OCI-LY7 (cell line): Measurements from ENCODE around the gene DLGAP4. TPM values are rescaled to one million over a fixed set of nuclear protein-coding genes. Genes with fewer than 3 reads are reported as not detected.

Experiments
- BruUV-seq: library from RNA; stranded (reverse); fragments of 400-500 nt; replicated peaks from 2 replicates; lab custom pipeline; 2021; lab: Mats Ljungman, UMichigan
- CTCF ChIA-PET: fragments of 300-600 bp; sonication (Branson Sonifier 250); formaldehyde crosslinking; loops from one replicate; lab custom pipeline; 2022; ENCODE audit warnings: antibody characterized with exemption; ENCODE audit not compliant: unreplicated experiment; lab: Charles Lee
- POLR2A ChIA-PET: fragments of 300-600 bp; sonication (Branson Sonifier 250); formaldehyde crosslinking; loops from one replicate; lab custom pipeline; 2022; ENCODE audit warnings: antibody characterized with exemption; lab: Charles Lee
- DNase-seq: peaks from one replicate; pipeline ENCODE4 v3.0.0-alpha.2; 2015; ENCODE audit warnings: low spot score
- H2AFZ ChIP-seq: fragments of 200-600 bp; sonication (generic), shearing (Covaris generic); 2 replicates; pipeline ENCODE4 v1.6.1; 2014; ENCODE audit warnings: mild to moderate bottlenecking, antibody characterized with exemption, low read length, moderate library complexity
- H3K27ac ChIP-seq: fragments of 200-600 bp; sonication (generic); 2 replicates; pipeline ENCODE4 v1.5.1; 2014; ENCODE audit warnings: mixed run types, low read depth, mild to moderate bottlenecking, moderate library complexity, low read length, inconsistent platforms; ENCODE audit not compliant: poor library complexity, severe bottlenecking
- H3K36me3 ChIP-seq: fragments of 200-600 bp; sonication (generic); 2 replicates; pipeline ENCODE4 v1.6.1; 2014; ENCODE audit warnings: mild to moderate bottlenecking, antibody characterized with exemption, low read length, moderate library complexity, mixed read lengths; ENCODE audit not compliant: insufficient read depth
- H3K4me1 ChIP-seq: fragments of 200-600 bp; sonication (generic); 2 replicates; pipeline ENCODE4 v1.5.1; 2014; ENCODE audit warnings: mild to moderate bottlenecking, low read length; ENCODE audit not compliant: insufficient read depth, poor library complexity, severe bottlenecking
- H3K4me2 ChIP-seq: fragments of 200-600 bp; sonication (generic); 2 replicates; pipeline ENCODE4 v1.6.1; 2014; ENCODE audit warnings: mild to moderate bottlenecking, low read length
- H3K4me3 ChIP-seq: fragments of 200-600 bp; sonication (generic); 2 replicates; pipeline ENCODE4 v1.5.1; 2014; ENCODE audit warnings: mild to moderate bottlenecking, low read depth, low read length; ENCODE audit not compliant: poor library complexity, severe bottlenecking
- H3K79me2 ChIP-seq: fragments of 200-600 bp; sonication (generic); 2 replicates; pipeline ENCODE4 v1.6.1; 2016; ENCODE audit warnings: low read depth, mild to moderate bottlenecking, low read length, moderate library complexity, mixed read lengths; ENCODE audit not compliant: insufficient read depth
- H3K9me2 ChIP-seq: fragments of 200-600 bp; sonication (generic); 2 replicates; pipeline ENCODE4 v1.6.1; 2016; ENCODE audit warnings: mild to moderate bottlenecking, low read length, mixed read lengths; ENCODE audit not compliant: insufficient read depth
- H3K9me3 ChIP-seq: fragments of 200-600 bp; sonication (generic); 2 replicates; pipeline ENCODE4 v1.6.1; 2014; ENCODE audit warnings: mild to moderate bottlenecking, mixed run types, low read length, mixed read lengths
- H4K20me1 ChIP-seq: fragments of 200-600 bp; sonication (generic); 2 replicates; pipeline ENCODE4 v1.6.1; 2014; ENCODE audit warnings: mild to moderate bottlenecking, antibody characterized with exemption, low read length, moderate library complexity, mixed read lengths; ENCODE audit not compliant: insufficient read depth
- CTCF ChIP-seq: fragments of 200-600 bp; sonication (generic); conservative IDR thresholded peaks from 2 replicates; pipeline ENCODE4 v1.5.1; 2014; ENCODE audit warnings: mild to moderate bottlenecking, antibody characterized with exemption, low read length, moderate library complexity, mixed read lengths
- EZH2phosphoT487 ChIP-seq: fragments of 200-600 bp; sonication (generic); IDR thresholded peaks from 2 replicates; pipeline ENCODE4 v1.6.1; 2018; ENCODE audit warnings: low read depth, borderline replicate concordance, mild to moderate bottlenecking, mixed run types, antibody characterized with exemption, low read length, moderate library complexity, mixed read lengths
- intact Hi-C: fragments of 100-400 bp; cut with micrococcal nuclease; formaldehyde crosslinking; loops from one replicate; pipeline ENCODE4 v1.10.0; 2022; ENCODE audit not compliant: unreplicated experiment
- total RNA-seq, 2 experiments: library from RNA; depleted of rRNA in 1 of 2; stranded (reverse); fragments of >200 nt in 1 of 2; shearing (Covaris generic) in 1 of 2; gene quantifications; 2 replicates each; pipeline ENCODE4 v1.2.3, GENCODE V29; 2014 to 2022

Gene DLGAP4
- total RNA-seq, 2 experiments from 2014 or later: 7.7 to 41.6 TPM

- Histone ChIP-seq H3K9me3 (no peaks in the 10 kb centered on the region), H3K36me3 (no peaks in the 10 kb centered on the region), H3K27ac (no peak overlapping the region), H3K4me2 (no peak overlapping the region), H2AFZ (no peak overlapping the region), H3K79me2 (no peaks in the 10 kb centered on the region), H4K20me1 (no peaks in the 10 kb centered on the region), H3K9me2 (no peaks in the 10 kb centered on the region), H3K4me1 (no peaks in the 10 kb centered on the region), H3K4me3 (no peak overlapping the region)
- ChIA-PET CTCF (no interaction called here), POLR2A (no interaction called here)
- DNase-seq: no peak
- intact Hi-C loops: no loop called here
- BruUV-seq: no TSS peak
- TF ChIP-seq EZH2phosphoT487 (no peak), CTCF (no peak)
These were observed 86.8 kb downstream of the DLGAP4 start for GRCh38 chr20:36392989-36393388.

- no TSS peak for BruUV-seq
- Histone ChIP-seq H3K79me2 (no peaks in the 10 kb centered on the region), H4K20me1 (no peaks in the 10 kb centered on the region), H3K9me3 (no peaks in the 10 kb centered on the region), H3K36me3 (no peaks in the 10 kb centered on the region), H3K4me2 (no peak overlapping the region), H3K4me1 (no peaks in the 10 kb centered on the region), H2AFZ (no peak overlapping the region), H3K4me3 (no peak overlapping the region), H3K9me2 (no peaks in the 10 kb centered on the region), H3K27ac (no peak overlapping the region)
- POLR2A ChIA-PET: no interaction called here
- no peak for DNase-seq
- intact Hi-C loops: no loop called here
- TF ChIP-seq EZH2phosphoT487: no peak
- no peak for TF ChIP-seq CTCF
- CTCF ChIA-PET: interaction anchor here (0.6 kb wide), 1 partner anchor 195 kb away, joined by 4 read pairs; no protein-coding TSS in a partner anchor
These were observed 88.3 kb downstream of the DLGAP4 start for GRCh38 chr20:36394340-36394965.

GRCh38 chr20:36396340-36396739 lies 90.2 kb downstream of the DLGAP4 start:
- BruUV-seq: no TSS peak
- no peak for TF ChIP-seq EZH2phosphoT487
- no peak for TF ChIP-seq CTCF
- Histone ChIP-seq H3K9me2 (no peaks in the 10 kb centered on the region), H3K4me3 (no peak overlapping the region), H4K20me1 (no peaks in the 10 kb centered on the region), H3K36me3 (no peaks in the 10 kb centered on the region), H3K4me2 (no peak overlapping the region), H2AFZ (no peak overlapping the region), H3K4me1 (peaks cover 5% of the 10 kb centered on the region), H3K27ac (no peak overlapping the region), H3K79me2 (no peaks in the 10 kb centered on the region), H3K9me3 (no peaks in the 10 kb centered on the region)
- no peak for DNase-seq
- ChIA-PET CTCF (no interaction called here), POLR2A (no interaction called here)
- intact Hi-C loops: no loop called here
